ENCODE data around the gene BBX.

The BBX gene

GRCh38 chr3:107522510-107523288 lies at the start of gene BBX:
Gene BBX, plus strand, starts transcription at chr3:107522962. Its CDS starts 187,499 bp downstream, at chr3:107710461.
- peak; percentile 92 for DNase-seq (ENCODE audit: low spot score)

- DNase-seq (ENCODE audit: low spot score) = no peak
Observed at GRCh38 chr3:107476462-107476861, 46.3 kb upstream of the BBX start.

GRCh38 chr3:107487490-107487889 lies 35.3 kb upstream of the BBX start:
- DNase-seq (ENCODE audit: low spot score) = no peak

GRCh38 chr3:107488942-107489341 lies 33.8 kb upstream of the BBX start:
- no peak for DNase-seq (ENCODE audit: low spot score)

- no peak for DNase-seq (ENCODE audit: low spot score)
Observed at GRCh38 chr3:107493134-107493533, 29.6 kb upstream of the BBX start.

GRCh38 chr3:107496855-107497254 lies 25.9 kb upstream of the BBX start:
- DNase-seq (ENCODE audit: low spot score) = no peak

GRCh38 chr3:107498646-107499045 lies 24.1 kb upstream of the BBX start:
- DNase-seq (ENCODE audit: low spot score) = no peak

- no peak for DNase-seq (ENCODE audit: low spot score)
Observed at GRCh38 chr3:107506458-107506857, 16.3 kb upstream of the BBX start.

- DNase-seq (ENCODE audit: low spot score) = no peak
Observed at GRCh38 chr3:107508331-107508730, 14.4 kb upstream of the BBX start.

- DNase-seq (ENCODE audit: low spot score) = no peak
Observed at GRCh38 chr3:107512108-107512507, 10.7 kb upstream of the BBX start.

- DNase-seq (ENCODE audit: low spot score) = no peak
Observed at GRCh38 chr3:107514453-107514852, 8.3 kb upstream of the BBX start.

GRCh38 chr3:107516475-107516874 lies 6.3 kb upstream of the BBX start:
- no peak for DNase-seq (ENCODE audit: low spot score)

GRCh38 chr3:107520535-107520934 lies 2.2 kb upstream of the BBX start:
- no peak for DNase-seq (ENCODE audit: low spot score)

- DNase-seq (ENCODE audit: low spot score) = no peak
Observed at GRCh38 chr3:107521469-107522059, 1.2 kb upstream of the BBX start.

GRCh38 chr3:107523289-107523538 lies 452 bp downstream of the BBX start:
- DNase-seq (ENCODE audit: low spot score) = no peak

GRCh38 chr3:107523539-107524325 lies 970 bp downstream of the BBX start:
- DNase-seq (ENCODE audit: low spot score) = peak; percentile 48

GRCh38 chr3:107524326-107524840 lies 1.6 kb downstream of the BBX start:
- DNase-seq (ENCODE audit: low spot score) = no peak

GRCh38 chr3:107524841-107525643 lies 2.3 kb downstream of the BBX start:
- DNase-seq (ENCODE audit: low spot score) = peak; percentile 46

- peak; percentile 21 for DNase-seq (ENCODE audit: low spot score)
Observed at GRCh38 chr3:107525644-107526305, 3.0 kb downstream of the BBX start.

GRCh38 chr3:107531917-107532469 lies 9.2 kb downstream of the BBX start:
- DNase-seq (ENCODE audit: low spot score) = no peak

- no peak for DNase-seq (ENCODE audit: low spot score)
Observed at GRCh38 chr3:107540857-107541256, 18.1 kb downstream of the BBX start.

Data from hematopoietic multipotent progenitor cell treated with erythropoietin and hydrocortisone succinate and interleukin-3 and kit ligand, for 17 days (in vitro differentiated cells).